AG09309 (cell line): ENCODE measurements around the gene ADAMTS17.

Source experiments
- DNase-seq: peaks from one replicate; pipeline ENCODE4 v3.0.0-alpha.2; 2010; ENCODE audit warnings: low read depth
- H3K4me3 ChIP-seq: 2 replicates; pipeline ENCODE4 v1.5.1; 2011; ENCODE audit warnings: mild to moderate bottlenecking, low read depth, low read length, moderate library complexity; ENCODE audit not compliant: control insufficient read depth
- CTCF ChIP-seq: IDR thresholded peaks from 2 replicates; pipeline ENCODE4 v1.5.1; 2011; ENCODE audit warnings: mild to moderate bottlenecking, low read depth, low read length, inconsistent platforms; ENCODE audit not compliant: insufficient read depth, control insufficient read depth; ENCODE audit errors: missing control alignments

ADAMTS17 gene

GRCh38 chr15:100169615-100170290 is 172.0 kb downstream of the ADAMTS17 start:
- no peak for TF ChIP-seq CTCF
- DNase-seq = no peak
- no peak overlapping the region for H3K4me3 ChIP-seq

GRCh38 chr15:100168787-100169186 is 173.0 kb downstream of the ADAMTS17 start:
- no peak for DNase-seq
- no peak for TF ChIP-seq CTCF
- H3K4me3 ChIP-seq = no peak overlapping the region

- DNase-seq = no peak
- no peak for TF ChIP-seq CTCF
- no peak overlapping the region for H3K4me3 ChIP-seq
Observed at GRCh38 chr15:100167884-100168375, 173.8 kb downstream of the ADAMTS17 start.

GRCh38 chr15:100166313-100166712 is 175.5 kb downstream of the ADAMTS17 start:
- TF ChIP-seq CTCF = no peak
- DNase-seq = no peak
- no peak overlapping the region for H3K4me3 ChIP-seq

GRCh38 chr15:100163961-100164360 is 177.8 kb downstream of the ADAMTS17 start:
- DNase-seq = no peak
- H3K4me3 ChIP-seq = no peak overlapping the region
- no peak for TF ChIP-seq CTCF

GRCh38 chr15:100160953-100161352 is 180.8 kb downstream of the ADAMTS17 start:
- TF ChIP-seq CTCF = no peak
- H3K4me3 ChIP-seq = no peak overlapping the region
- no peak for DNase-seq
